NCI-H345 (cell line): ENCODE data around the gene TTC39B.

Source experiments
- DNase-seq: peaks from one replicate; lab custom pipeline; 2025; lab: John Stamatoyannopoulos, UW

Gene TTC39B

DNA sequence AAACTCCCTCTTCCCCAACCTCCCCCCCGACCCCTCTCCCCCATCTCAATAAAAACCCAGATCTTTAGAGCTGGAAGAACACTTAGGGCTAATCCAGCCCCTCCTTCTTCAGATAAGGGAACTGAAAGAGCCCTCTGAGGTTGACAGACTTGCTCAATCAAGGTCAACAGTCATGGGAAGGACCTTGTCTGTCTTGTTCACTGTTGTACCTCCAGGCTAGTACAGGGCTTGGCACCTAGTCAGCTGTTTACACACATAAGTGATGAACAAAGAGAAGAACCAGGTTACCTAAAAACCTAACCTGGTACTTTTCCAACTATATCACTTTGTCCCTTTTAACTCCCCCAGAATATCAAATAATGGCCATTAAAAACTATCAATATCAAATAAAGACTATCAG lies 2.4 kb downstream of the TTC39B start:
- peak; percentile 10 for DNase-seq

DNA sequence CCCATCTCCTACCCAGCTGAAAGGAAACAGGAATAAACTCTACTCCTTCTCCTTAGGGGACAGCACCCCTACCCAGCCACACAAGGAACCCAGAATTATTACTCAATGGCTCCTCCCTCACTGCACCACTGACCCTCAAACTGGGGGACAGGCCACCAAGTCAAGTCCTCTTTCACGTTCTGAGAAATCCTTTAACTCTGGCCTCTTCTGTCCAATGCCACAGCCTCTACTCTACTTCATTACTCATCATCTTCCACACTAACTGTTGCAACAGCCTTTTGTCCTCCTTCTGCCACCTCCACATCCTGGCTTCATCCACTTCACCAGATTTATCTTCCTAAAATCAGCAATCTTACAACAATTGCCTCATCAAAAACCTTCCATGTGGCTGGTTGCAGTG lies 6.8 kb downstream of the TTC39B start:
- DNase-seq, result no peak

DNA sequence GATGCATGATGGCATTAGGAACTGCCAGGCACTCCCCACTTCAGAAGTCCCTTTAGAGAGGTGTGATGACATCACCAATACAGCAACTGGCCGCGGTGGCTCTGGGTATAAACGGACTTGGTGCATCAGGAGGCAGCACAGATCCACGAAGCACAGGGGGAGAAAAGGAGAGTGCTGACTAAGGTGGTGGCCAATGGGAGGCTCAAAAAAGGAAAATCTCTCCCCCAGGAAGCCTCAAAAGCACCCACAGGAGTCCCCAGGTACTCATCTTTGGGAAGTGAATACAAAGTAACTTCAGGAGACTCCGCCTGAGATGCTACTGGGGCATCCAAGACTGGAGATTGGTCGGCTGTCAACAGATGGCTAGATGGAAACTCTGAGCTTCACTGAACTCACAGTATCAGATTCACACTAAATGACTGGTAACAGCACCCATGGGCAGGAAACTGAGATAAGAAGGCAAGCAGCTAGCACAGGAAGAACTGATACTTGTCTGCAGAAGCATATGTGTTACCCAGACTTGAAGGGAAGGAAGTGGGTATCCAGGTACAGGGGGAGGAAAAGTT lies 7.6 kb downstream of the TTC39B start:
- no peak for DNase-seq

DNA sequence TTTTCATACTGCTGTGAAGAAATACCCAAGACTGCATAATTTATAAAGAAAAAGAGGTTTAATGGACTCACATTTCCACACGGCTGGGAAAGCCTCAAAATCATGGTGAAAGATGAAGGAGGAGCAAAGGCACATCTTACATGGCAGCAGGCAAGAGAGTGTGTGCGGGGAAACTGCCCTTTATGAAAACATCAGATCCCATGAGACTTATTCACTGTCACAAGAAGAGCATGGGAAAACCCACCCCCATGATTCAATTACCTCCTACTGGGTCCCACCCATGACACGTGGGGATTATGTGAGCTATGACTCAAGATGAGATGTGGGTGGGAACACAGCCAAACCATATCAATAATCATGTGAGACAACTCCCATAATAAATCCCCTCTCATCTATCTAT lies 8.7 kb downstream of the TTC39B start:
- DNase-seq, result no peak

- no peak for DNase-seq
Measured at GRCh38 chr9:15295761-15296405, 11.1 kb downstream of the TTC39B start.

GRCh38 chr9:15294604-15295003 lies 12.4 kb downstream of the TTC39B start:
- DNase-seq, result no peak

- DNase-seq, result no peak
Measured at GRCh38 chr9:15293804-15294316, 13.2 kb downstream of the TTC39B start.

GRCh38 chr9:15293084-15293483 lies 13.9 kb downstream of the TTC39B start:
- no peak for DNase-seq

GRCh38 chr9:15289603-15290002 lies 17.4 kb downstream of the TTC39B start:
- no peak for DNase-seq

DNA sequence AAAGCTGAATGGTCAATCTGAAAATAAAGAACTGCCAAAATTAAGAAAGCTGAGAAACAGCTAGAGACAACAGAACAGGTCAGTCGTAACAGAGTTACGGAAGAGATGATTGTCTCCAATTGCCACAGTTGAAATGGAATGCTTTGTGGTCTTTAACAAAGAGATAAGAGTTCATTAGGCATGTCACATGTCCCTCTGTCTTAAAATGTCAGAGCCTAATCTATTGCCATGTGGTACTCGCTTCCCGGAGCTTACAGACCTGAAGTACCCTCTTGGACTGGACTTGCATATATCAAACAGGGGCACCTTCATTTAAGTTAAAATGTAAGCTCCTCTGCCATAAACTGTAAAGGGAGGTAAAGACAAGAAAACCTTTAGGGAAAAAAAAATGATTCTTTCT lies 19.7 kb downstream of the TTC39B start:
- no peak for DNase-seq

- DNase-seq, result no peak
Measured at GRCh38 chr9:15286161-15286821, 20.7 kb downstream of the TTC39B start.

- DNase-seq, result no peak
Measured at GRCh38 chr9:15282567-15283285, 24.3 kb downstream of the TTC39B start.

GRCh38 chr9:15280647-15281046 lies 26.4 kb downstream of the TTC39B start:
- no peak for DNase-seq

- DNase-seq, result no peak
Measured at GRCh38 chr9:15278839-15279238, 28.2 kb downstream of the TTC39B start.

DNA sequence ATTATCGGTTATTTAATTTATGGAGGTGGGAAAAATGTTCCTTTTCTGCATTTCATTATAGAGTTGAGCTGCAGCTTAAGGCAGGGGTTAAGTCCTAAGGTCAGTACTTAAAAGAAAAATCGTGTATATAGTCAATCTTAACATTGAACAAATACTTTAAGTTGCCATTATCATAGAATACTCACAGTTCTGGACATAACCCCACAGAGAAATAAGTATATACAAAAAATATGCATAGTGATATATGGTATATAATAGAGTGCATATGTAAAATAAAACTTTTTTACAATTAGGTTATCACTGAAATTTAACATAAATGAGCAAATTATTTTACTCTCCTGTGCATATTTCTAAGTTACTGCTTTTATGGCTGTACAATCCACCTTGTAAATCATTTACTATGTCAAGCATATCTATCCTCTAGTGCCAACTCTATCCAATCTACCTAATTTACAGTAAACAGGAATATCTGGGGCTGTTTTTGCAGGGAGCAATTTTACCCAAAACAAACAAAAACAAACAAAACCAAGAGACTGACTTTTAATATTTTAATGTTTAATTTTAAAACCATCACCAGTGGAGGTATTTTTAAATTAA lies 28.8 kb downstream of the TTC39B start:
- no peak for DNase-seq

GRCh38 chr9:15277400-15278090 lies 29.5 kb downstream of the TTC39B start:
- no peak for DNase-seq

GRCh38 chr9:15276328-15276938 lies 30.6 kb downstream of the TTC39B start:
- DNase-seq, result no peak

- no peak for DNase-seq
Measured at GRCh38 chr9:15274425-15274824, 32.6 kb downstream of the TTC39B start.

DNA sequence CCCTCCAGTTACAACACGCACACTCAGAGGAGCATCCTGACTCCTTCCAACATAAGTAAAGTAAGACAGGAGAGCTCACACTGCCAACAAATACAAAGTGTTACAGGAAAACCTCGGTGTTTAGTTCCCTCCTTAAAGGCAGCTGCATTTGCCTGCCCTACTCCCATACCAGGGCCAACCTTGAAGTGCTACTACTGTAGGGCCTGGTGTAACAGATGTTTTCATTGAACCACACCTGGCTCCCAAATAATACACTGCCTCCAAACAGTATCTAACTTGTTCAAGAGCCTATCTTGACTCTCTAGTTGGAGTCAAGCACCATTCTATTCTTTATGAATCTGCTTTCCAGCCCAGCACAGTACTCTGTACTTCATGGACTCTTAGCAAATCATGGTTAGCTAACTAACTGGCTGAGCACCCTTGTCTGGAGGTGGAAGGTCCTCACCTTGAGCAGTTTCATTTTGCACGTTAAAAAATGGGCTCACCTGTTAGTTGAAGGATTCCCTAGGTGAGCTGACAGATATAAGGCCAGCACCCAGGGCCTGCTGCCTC lies 34.6 kb downstream of the TTC39B start:
- DNase-seq, result peak; percentile 37

GRCh38 chr9:15271403-15271802 lies 35.6 kb downstream of the TTC39B start:
- DNase-seq, result no peak

DNA sequence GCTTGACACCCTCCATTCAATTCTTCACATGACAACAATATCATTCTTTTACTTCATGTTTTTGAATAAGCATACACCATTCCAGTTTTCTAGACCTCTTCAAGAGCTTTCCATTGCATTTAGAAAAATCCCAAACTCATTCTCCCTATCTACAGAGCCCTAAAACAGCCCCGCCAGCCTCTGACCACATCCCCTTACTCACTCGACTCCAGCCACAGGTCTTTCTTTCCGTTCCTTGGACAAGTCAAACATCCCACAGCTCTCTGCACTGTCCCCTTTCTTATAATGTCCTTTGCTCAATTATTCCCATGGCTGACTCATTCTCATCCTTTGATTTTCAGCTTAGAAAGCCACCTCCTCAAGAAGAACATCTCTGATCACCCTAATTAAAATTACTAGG lies 38.2 kb downstream of the TTC39B start:
- DNase-seq, result no peak
